Hematopoietic multipotent progenitor cell treated with erythropoietin and hydrocortisone succinate and interleukin-3 and kit ligand, for 6 days (in vitro differentiated cells): ENCODE results near the gene SRRM2.

Experiments
- DNase-seq: peaks from one replicate; pipeline ENCODE4 v3.0.0-alpha.2; 2015

The SRRM2 gene

DNA sequence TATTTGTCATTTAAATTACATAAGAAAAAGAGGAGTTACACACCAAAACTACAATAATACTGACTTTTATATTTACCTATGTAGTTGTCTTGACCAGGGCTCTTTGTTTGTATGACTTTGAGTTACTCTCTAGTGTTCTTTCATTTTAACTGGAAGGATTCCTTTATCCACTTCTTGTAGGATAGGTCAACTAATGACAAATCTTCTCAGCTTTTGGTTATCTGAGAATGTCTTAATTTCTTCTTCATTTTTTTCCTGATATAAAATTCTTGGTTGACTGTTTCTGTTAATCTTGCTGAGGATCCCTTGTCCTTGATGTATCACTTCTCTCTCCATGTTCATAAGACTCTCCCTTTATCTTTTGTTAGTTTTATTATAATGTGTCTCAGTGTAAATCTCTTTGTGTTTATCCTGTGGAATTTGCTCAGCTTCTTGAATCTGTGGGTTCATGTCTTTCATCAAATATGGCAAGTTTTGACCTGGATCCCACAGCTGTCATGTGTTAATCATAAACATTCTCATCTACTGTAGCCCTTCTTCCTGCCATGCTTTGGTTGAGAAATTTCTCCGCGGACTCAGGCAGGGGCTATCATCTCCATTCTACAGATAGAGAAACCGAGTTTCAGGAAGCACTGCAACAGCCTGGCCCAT lies 51.2 kb downstream of the SRRM2 start:
- no peak for DNase-seq

DNA sequence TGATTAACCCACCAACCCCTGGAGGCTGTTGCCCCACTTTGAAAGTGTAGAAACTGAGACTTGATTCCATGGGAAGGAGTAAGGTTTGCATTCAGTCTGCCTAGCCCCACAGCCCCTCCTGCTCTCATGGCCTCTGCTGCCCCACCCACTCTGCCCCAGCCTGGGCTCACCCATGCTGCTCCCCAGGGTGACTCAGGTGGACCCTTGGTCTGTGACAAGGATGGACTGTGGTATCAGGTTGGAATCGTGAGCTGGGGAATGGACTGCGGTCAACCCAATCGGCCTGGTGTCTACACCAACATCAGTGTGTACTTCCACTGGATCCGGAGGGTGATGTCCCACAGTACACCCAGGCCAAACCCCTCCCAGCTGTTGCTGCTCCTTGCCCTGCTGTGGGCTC lies 52.3 kb downstream of the SRRM2 start:
- no peak for DNase-seq

DNA sequence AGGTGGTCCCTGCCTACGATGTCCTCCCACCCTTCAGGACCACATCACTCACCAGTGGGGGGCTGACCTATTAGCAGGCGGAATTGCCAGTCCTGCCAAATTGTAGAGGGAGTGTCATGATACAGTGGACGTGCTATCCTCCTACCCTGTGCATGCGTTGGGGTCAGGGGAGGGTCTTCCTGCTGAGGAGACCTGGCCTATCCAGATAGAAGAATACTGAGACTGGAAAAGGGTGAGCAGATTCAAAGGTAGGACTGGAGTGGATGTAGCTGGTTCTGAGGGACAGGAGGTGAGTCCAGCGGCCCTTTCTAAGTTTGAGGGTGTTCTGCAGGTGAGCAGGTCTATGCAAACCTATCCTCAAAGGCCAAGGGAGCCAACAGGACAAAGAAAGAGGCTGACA lies 53.8 kb downstream of the SRRM2 start:
- DNase-seq: no peak

DNA sequence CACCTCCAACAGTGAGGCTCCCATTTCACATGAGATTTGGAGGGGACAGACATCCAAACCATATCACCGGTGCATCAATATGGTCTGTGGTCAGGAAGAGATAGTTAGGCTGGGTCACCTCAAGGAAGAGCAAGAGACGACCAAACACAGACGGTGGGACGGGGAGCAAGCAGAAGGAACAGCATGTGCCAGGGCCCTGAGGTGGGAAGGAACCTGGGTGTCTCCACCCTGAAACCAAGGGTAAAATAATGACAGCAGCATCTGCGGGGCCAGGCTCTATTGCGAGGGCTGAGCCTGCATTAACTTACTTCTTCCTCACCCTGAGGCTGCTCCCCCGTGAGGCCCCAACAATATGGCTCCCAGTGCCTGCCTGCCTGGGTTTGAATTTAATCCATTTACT lies 55.7 kb downstream of the SRRM2 start:
- no peak for DNase-seq

DNA sequence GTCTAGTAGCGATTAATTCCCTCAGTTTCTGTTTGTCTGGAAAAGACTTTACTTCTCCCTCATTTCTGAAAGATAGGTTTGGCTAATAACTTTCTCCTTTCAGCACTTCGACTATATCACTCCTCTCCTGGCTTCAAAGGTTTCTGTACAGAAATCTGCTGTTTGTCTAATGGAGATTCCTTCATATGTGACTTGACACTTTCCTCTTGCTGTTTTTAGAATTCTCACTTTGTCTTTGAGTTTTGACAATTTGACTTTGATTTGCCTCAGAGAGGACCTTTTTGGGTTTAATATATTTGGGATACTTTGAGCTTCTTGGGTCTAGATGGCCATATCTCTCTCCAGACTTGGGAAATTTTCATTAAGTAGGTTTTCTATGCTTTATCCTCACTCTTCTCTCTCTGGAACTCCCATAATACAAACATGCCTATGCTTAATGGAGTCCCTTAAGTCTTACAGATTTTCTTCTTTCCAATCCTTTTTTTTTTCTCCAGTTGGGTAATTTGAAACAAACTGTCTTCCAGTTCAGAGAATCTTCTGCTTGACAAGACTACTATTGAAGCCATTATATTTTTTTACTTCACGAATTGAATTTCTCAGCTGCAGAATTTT lies 56.8 kb downstream of the SRRM2 start:
- no peak for DNase-seq

DNA sequence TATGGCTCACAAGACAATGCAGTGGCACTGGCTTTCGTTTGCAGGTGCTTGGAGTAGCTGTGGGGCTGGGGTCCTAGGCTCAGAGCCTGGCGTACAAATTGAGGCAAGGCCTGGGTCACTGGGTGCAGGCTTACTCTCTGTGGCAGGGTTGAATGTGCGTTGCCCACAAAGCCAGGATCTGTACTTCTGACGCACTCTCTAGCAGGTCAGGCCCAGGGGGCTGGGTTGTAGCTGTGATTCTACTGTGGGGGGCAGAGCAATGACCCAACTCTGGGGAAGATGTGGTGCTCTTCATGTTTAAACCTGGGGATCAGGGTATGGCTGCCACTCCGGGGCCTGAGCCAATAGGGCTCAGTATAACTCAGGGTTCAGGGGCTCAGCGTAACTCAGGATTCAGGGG lies 58.2 kb downstream of the SRRM2 start:
- no peak for DNase-seq

DNA sequence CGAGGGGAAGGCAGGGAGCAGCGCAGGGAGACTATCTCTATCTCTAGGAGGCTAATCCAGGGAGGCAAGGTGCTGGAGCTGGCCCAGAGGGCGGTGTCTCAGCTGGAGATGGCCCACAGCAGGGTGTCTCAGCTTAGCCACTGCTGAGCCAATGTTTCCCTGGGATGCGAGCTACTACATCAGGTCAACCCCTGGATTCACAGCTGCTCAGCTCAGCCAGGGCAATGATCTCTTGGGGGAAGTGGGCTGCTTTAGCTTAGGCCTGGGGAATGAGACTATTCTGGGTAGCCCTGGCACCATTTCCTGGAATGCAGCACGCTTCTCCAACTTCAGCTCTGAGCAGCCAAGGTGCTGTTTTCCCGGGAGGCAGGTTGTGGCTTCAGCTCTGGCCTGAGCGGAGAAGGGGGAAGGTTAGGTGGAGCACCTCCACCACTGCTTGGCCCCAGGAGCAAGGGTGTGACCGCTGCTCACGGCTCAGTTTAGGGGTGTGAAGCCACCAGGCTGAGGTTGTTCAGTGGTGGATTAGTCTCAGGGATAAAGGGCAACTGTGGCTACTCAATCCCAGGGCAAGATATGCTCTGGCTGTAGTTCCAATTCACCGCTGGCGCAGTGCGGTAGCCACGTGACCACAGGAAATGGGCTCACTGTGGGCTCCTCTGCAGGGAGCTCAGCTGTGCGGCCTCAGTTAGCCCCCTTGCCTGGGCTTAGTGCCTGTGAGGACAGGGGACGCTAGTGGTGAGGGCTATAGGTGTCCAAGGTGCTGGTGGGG lies 59.4 kb downstream of the SRRM2 start:
- no peak for DNase-seq

DNA sequence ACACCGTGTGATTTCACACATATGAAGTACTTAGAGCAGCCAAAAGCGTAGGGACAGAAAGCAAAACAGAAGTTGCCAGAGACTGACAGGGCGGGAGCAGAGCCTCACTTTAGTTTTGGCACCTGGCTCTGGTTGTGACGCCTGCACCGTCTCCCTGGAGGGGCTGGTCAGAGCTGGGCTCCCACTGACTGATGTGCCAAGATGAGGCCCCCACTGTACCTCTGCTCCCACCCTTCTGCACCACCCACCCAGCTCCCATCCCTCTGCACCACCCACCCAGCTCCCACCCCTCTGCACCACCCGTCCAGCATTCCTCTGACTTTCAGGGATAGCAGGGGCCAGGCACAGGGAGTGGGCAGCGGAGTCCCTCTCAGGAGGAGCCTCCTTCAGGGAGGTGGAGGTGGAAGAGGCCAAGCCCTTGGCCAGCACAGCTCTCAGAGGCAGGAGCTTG lies 61.4 kb downstream of the SRRM2 start:
- DNase-seq: peak; percentile 15

DNA sequence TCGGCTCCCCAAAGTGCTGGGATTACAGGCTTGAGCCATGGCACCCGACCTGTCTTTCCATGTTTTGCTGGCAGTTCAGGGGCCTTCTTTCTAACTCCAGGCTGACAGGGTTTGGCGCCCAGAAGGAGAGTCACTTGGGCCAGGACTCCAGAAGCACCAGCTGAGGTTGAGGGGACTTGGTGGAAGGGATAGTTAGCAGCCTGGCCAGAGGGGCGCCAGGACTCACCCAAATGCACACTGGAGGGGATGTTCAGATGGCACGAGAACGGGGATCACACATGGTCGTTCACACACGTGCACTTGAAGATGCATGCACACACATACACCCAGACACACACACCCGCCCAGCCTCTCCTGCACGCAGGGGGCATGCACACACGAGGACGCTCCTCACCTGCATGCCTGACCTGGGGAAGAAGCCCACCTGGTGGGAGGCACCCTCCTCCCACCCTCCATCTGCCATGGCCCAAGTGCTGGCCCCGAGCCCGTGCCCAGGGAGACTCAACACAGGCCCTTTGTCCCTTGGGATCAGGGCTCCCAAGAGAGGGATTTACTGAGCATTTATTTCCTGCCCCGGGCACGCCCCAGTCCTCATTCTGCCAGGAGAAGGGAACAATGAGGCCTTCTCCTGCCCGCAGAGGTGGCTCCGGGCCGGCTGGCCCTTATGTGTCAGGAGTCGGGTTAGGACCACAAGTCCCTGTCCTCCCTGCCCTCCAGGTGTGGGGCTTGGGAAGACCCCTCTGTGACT lies 62.3 kb downstream of the SRRM2 start:
- DNase-seq: no peak

DNA sequence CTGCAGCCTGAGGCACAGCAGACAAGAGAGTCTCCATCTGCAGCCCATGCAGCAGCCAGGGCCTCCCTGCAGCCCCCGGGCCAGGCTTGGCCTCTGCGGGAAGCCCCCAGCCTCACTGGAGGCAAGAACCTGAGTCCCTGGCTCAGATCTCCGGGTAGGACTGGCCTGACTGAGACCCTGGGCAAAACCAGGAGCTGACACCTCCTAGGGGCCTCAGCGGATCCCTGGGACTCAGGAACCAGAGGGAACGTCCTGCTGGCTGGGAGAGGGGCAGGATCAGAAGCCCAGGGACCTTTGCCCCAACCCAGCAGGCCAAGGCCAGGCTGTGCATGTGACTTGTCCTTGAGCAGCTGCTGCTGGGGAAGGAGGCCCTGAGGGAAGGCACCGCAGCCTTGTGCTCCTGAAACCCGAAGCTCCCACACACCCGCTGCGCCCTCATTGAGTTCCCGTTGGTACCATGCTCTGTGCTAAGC lies 62.9 kb downstream of the SRRM2 start:
- DNase-seq: no peak

DNA sequence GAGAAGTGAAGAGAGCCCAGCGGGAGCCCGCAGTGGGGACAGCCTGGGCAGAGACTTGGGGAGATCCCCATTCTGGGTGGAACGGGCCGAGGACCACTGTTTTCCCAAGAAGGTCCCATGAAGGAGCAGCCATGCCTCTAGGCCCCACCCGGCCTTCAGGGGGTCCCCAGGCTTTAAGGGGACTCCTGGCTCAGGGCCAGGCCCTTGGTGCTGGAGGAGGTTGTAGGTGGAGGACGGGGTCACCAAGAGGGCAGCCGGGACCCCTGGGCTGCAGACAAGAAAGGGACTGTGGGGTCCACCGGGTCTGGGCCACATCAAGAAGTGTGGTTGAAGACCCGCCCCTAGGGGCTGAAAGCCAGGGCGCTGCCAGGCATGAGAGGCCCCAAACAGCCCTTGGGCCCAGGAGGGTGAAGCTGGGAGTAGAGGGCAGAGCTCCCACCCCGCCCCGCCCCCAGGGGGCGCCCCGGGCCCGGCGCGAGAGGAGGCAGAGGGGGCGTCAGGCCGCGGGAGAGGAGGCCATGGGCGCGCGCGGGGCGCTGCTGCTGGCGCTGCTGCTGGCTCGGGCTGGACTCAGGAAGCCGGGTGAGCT lies 64.4 kb downstream of the SRRM2 start, which contains the start of gene PRSS21:
Gene PRSS21 (plus strand): TSS at position 487 of the 589 bp plus-strand sequence. CDS start 32 bp downstream, at position 519.
- DNase-seq: peak; percentile 15

DNA sequence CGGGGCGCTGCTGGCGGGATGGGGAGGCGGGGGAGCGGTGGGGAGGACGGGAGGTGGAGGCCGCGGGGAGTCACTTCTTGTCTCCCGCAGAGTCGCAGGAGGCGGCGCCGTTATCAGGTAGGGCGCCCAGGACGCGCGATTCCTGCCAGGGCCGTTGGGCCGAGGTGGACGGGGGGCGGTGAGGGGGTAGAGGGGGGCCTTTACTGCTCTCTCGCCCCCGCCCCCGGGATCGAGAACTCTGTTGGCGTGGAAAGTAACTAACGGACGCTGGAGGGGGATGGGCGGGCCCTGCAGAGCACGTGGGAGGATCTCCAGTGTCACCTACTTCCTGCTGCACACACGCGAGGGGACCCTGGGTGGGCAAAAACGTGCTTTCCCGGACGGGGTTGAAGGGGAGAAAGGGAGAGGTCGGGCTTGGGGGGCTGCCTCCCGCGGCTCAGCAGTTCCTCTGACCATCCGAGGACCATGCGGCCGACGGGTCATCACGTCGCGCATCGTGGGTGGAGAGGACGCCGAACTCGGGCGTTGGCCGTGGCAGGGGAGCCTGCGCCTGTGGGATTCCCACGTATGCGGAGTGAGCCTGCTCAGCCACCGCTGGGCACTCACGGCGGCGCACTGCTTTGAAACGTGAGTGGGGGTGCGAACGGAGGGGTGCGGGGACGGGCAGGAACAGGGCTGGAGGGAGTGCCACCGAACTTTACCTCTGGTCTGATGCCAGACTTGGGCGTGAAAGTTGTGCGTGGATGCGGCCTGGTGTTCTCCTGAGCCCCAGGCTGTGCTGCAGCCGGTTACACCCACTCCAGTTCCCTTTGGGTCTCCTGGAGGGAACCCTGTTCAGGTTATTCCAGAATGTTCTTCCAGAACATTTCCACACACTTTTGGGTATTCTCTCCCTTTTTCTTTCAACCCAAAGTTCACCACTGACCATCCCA lies 65.2 kb downstream of the SRRM2 start:
- no peak for DNase-seq

DNA sequence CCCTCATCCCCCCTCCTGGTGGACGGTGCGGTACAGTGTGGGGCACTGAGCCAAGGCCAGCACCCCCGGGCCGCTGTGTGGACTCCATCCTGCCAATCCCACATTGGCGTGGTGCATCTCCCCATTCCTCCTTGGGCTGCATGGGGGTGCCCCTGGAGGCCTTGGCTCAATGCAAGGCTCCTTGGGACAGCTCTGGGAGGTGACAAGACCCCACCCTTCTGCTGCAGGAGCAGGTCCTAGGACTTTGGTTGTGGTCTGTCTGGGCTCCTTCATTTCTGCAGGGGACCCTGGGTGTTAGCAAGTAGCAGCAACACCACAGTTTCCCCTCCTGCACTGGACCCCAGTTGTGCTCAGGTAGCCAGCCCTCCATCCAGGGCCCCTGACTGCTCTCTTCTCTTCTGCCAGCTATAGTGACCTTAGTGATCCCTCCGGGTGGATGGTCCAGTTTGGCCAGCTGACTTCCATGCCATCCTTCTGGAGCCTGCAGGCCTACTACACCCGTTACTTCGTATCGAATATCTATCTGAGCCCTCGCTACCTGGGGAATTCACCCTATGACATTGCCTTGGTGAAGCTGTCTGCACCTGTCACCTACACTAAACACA lies 65.9 kb downstream of the SRRM2 start:
- DNase-seq: no peak

DNA sequence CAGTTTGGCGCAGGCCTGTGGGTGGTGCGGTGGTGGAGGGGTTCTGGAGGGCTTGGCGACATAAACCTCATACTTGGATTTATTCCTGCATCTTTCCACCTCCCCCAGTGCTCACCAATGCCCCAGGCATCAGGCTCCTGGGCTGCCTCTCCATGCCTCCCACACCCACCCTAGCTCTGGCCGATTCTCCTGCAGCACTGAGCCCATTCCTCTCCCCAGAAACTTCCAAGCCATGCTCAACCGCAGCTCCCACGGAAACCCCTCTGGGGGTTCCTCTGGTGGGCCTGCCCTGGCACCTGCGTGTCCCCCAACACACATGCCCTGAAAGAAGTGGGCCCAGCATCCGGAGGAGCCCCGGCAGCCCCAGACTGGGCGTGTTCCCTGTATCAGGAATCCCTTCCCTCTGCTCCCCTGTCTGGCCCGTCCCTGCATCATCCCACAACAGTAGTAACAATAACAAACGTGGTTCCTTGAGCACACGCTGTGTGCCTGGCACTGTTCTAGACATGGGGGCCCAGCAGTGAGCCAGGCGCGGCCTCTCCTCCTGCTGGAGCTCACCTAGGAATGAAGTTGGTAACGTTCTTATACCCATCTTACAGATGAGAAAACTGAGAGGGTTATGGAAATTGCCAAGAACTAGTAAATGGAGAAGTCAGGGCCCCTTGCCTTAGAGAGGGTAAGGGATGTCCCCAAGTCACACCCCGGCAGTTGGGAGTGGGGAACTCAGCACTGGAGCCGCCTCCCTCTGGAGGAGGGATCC lies 66.9 kb downstream of the SRRM2 start:
- DNase-seq: no peak

DNA sequence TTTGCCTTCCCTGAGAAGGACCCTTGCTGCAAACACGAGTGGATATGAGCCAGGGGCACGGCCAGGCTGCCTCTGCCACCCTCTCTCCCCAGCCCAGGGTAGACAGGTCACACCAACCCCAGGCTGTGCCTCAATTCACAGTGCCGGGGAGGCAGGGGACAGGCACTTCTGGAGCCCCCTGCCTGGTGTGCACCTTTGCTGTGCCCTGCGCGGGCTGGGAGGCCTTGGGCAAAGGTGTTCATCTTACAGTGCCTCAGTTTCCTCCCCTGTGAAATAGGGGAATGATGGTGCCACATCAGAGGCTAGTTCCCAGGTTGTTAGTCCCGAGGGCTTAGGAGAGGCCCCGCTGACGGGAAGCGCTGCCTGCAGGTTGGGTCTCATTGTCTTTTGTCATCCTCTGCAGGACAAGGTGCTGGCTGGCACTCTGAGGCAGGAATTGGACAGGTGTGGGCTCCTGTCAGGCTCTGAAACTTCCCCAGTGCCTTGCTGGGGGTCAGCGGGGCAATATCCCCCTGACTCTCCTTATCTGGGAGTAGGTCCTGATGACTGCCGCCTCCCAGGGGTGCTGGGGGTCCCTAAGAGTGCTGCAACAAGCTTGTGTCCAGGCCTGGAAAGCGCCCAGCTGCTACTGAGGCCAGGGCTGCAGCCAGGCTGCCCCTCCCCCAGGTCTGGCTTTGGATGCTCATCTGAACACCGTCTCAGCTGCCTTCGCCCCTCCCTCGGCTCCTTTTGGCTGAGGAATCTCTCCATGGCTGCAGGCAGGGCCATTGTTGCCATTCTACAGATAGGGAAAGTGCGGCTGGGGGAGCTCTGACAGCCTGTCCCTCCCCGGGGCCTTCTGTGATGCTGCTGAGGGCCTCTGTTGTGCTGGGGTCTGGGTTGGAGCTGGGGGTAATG lies 67.7 kb downstream of the SRRM2 start:
- no peak for DNase-seq
